M059J (cell line): Measurements from ENCODE around the gene CLTB. TPM values are rescaled to one million over a fixed set of nuclear protein-coding genes. Genes with fewer than 3 reads are reported as not detected.
"Not testable (repeated sequence)": the region's sequence is repeated elsewhere in the genome, so short reads cannot be mapped to it uniquely, and the experiment has no call there.

Experiments used
- DNase-seq: peaks from one replicate; pipeline ENCODE4 v3.0.0-alpha.2; 2012; ENCODE audit warnings: low read depth
- total RNA-seq: library from RNA; depleted of rRNA; stranded (reverse); fragments of >200 nt; shearing (Covaris generic); gene quantifications from 2 replicates; pipeline ENCODE4 v1.2.3, GENCODE V29; 2014; rRNA removed

Gene CLTB, protein sequence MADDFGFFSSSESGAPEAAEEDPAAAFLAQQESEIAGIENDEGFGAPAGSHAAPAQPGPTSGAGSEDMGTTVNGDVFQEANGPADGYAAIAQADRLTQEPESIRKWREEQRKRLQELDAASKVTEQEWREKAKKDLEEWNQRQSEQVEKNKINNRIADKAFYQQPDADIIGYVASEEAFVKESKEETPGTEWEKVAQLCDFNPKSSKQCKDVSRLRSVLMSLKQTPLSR
- total RNA-seq: 76.4 and 97.8 TPM in 2 replicates

DNA sequence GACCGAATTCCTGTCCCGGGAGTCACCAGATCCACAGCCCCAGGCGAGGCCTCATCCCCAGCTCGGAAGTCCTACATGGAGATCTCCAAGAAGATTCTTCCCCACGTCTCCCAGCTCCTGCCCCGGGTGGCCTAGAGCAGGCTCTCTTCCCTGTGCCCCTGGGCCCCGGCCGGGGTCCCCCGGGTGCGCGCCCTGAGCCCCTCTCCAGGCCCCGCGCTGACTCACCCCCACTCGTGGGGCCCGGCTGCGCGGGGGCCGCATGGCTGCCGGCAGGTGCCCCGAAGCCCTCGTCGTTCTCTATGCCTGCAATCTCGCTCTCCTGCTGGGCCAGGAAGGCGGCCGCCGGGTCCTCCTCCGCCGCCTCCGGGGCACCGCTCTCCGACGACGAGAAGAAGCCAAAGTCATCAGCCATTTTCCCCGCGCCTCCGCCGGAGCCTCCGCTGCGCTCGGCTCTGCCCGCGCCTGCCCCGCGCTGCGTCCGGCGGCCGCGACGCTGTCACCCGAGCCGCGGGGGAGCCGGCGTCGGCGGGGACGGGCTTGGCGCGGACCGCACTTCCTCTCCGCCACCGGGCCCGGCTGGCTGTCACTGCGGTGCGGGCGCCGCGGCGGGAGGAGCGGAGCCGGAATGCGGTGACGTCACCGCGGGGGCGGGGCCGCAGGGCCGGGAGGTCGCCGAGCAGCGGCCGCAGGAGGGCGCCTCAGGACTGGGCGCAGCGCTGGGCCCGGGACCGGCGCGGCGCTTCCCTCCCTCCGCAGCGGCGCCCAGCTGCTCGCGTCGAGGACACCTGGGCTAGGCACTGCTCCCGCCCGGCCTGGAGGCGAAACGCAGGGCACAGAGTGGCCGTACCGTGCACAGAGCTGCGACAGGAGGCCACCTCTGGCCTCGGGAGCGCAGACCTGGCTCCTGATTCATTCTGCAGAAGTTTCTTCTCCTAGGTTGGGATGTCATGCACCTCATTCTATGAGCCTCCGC lies at the start of gene CLTB:
Gene CLTB, minus strand, starts transcription at position 588 of the 973 bp plus-strand sequence. Its CDS starts 176 bp downstream, at position 412.
- DNase-seq: peak; percentile 85

DNA sequence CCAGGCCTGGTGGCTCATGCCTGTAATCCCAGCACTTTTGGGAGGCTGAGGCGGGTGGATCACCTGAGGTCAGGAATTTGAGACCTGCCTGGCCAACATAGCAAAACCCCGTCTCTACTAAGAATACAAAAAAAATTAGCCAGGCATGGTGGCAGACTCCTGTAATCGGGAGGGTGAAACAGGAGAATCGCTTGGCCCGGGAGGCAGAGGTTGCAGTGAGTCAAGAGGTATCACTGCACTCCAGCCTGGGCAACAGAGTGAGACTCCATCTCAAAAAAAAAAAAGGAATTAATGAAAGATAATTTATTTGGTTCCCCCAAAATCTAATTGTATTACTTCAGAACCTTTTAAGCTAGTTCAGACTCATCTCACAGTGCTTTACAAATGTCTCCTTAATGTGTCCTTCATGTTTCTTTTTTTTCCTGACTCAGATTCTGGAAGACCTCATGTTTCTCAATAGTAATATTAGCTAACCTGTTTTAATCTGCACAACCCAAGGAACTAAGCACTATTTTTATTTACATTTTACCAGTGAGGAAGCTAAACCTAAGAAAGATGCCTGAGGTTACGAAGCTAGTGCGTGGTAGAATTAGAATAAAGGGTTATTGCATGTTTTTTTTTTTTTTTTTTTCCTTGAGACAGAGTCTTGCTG lies 46.9 kb upstream of the CLTB start:
- DNase-seq: no peak

DNA sequence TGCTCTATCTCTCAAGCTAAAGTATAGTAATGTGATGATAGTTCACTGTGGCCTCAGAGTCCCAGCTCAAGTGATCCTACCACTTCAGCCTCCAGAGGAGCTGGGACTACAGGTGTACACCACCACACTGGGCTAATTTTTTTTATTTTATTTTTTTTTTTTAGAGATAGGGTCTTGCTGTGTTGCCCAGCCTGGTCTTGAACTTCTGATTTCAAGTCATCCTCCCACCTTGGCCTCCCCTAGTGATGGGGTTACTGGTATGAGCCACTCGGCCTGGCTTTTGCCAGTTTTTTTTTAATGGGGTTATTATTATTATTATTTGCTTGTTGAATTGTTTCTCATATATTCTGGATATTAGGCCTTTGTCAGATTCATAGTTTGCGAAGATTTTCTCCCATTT lies 45.0 kb upstream of the CLTB start:
- no peak for DNase-seq

DNA sequence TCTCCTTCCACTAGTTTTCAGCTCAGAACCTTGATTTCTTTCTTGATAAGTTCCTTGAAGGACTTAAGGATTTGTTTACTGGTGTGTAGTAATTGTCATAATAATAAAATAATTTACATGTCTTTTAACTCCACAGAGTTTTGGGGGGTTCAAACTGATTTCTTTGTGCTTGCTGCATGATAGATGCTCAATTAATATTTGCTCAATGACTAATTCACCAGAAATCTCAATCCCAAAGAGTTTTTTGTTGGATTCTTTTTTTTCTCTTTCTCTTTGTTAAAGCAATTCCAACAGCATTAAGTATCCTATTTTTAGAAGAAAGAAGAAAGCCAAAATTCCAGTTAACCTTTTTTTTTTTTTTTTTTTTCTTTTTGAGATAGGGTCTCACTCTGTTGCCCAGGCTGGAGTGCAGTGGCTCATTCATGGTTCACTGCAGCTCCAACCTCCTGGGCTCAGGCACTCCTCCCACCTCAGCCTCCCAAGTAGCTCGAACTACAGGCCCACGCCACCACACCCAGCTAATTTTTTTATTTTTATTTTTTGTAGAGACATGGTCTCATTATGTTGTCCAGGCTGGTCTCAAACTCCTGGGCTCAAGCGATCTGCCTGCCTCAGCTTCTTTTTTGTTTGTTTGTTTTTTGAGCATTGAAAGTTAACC lies 42.7 kb upstream of the CLTB start:
- DNase-seq: no peak

DNA sequence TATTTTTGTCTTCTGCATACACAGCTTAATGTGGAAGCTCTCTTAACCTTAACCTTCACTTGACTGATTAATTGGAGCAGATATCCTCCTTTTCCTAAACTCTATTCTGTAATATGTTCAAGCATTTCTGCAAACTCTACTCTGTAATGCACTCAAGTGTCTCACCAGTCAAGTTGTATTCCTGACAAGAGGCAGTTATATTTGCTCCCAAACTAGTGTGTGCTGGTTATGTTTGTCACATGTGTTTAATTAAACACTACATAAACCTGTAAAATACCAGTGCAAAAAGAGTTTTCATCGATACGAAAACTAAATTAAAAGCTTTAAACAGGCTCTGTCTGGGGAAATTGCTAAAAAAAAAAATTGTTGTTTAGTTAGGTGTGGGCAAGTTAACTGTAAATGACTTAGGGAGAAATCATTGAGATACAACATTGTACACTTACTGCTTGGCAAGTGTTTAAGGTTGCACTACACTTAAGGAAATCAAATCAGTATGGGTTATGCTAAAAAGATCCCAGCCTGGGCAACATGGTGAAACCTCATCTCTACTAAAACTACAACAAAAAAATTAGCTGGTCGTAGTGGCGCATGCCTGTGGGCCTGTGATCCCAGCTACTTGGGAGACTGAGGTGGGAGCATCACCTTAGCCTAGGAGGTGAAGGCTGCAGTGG lies 38.5 kb upstream of the CLTB start:
- DNase-seq: no peak

DNA sequence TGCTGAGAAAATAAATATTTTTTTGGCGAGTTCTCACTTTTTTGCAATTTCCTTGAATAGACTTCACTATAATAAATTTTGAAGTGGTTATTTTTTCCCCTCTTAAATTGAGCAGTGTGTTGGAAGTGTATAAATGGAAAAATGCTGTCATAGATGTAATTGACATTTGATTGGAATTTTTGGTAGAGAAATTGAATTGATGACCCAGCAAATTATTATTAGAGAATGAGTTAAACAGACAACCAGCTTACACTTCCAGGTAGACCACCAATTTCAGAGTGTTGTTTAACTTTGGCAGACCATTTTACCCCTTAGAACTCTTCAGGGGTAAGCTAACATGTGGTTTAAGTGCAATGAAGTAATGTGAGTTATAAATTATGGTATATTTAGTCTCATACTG lies 33.7 kb upstream of the CLTB start:
- no peak for DNase-seq

DNA sequence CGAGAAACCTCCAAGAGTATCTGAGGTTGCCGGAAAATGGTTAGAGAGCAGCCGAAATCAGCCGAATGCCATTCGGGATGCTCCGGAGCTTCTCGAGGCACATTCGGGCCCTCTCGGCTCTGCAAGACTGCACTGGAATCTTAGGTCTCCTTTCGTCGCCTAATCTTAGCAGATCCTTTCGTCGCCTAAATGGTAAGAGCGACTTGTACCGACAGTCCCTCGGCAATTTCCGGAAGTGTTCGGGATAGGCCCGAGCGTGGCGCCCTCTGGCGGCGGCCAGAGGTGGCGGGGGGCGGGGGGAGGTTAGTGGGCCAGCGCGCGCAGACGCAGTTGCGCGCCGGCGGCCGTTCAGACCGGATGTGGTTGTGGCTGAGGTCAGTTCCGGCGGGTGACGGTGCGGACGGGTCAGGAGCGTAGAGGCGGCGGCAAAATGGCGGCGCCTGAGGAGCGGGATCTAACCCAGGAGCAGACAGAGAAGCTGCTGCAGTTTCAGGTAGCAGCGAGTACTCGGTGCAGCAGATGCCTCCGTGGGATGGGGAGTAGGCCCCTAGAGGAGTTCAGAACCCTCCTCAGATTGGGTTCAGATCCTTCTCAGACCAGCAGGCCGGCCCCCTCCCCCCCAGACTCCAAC lies 31.8 kb upstream of the CLTB start, which contains the start of gene FAF2:
Gene FAF2, plus strand, starts transcription at position 408 of the 631 bp plus-strand sequence. Its CDS starts 23 bp downstream, at position 431.
- peak; percentile 99 for DNase-seq

DNA sequence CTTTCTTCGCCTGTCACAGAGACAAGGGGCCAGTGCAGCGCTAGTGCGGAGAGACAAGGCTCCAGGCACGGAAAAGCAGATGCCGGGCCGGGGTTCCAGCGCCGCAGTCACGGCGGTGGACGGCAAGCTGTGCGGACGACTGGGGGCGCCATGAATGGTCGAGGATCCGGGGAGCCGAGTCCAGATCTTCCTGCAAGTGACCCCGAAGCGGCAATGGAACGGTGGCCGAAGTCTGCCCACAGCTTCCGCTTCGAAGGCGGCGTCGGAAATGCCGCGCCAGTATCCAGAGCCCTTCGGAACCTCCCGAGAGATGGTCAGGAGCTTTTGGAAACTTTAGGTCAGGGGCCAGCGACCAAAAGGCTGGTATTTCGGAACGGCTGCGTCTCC lies 31.2 kb upstream of the CLTB start:
- no peak for DNase-seq

DNA sequence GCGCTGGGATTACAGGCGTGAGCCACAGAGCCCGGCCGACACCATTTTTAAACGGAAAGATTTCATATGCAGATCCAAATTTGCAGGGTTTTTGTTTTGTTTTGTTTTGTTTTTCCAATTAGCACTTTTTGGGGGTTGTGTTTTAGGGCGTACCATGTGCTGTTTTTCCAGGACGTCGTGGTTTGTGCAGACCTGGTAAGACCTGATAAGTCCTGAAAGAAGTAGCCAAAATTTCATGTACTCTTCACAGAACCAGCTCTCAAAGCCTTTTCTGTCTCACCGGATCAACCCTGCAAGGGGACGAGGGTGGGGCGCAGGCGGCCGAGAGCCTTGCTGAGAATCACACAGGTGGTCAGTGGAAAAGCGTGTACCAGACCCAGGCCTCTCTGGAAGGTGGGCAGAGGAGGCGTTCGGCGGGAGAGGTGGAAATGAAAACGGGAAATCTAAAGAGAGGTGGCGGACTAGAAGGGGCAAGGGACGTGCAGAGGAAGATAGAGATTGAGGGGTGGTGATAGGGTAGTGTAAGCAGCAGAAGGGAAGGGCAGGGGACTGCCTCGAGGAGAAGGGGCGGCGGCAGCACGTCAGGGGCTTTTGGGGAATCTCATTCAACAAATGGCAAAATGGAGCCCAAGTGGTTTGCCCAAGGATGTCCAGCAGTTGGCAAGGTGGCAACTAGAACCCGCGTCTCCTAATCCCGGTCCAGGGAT lies 30.7 kb upstream of the CLTB start:
- peak; percentile 3 for DNase-seq

DNA sequence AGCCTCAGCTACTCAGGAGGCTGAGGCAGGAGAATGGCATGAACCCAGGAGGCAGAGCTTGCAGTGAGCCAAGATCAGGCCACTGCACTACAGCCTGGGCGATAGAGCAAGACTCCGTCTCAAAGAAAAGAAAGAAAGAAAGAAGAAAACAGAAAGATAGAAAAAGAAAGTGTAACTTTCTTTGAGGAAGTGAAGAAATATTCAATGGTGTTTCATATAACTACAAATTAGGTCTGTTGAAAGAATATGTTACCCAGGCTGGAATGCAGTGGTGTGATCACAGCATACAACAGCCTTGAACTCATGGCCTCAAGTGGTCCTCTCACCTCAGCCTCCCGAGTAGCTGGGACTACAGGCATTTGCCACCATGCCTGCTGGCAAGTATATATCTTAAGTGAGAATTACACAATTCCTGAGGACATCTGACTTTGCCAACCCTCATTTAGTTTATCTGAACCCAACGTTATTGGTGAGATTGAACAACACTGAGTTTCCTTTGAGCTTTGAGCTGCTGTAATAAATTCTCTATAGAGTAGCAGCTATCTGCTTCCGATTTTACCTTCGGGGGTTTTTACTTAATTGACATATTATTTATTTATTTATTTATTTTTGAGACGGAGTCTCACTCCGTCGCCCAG lies 29.8 kb upstream of the CLTB start:
- DNase-seq: no peak

DNA sequence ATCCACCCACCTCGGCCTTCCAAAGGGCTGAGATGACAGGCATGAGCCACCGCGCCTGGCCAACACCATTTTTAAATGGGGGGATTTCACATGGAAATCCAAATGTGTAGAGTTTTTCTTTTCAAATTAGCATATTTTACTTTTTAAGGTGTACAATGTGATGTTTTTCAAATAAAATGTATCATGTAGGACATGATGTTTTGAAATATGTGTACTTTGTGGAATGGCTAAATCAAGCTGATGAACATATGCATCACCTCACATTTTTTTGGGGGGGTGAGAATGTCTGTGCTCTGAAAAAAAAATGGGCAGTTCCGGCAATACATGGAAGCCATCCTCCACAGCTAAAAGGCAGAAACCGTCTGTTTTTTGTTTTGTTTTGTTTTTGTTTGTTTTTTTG lies 28.4 kb upstream of the CLTB start:
- no peak for DNase-seq

DNA sequence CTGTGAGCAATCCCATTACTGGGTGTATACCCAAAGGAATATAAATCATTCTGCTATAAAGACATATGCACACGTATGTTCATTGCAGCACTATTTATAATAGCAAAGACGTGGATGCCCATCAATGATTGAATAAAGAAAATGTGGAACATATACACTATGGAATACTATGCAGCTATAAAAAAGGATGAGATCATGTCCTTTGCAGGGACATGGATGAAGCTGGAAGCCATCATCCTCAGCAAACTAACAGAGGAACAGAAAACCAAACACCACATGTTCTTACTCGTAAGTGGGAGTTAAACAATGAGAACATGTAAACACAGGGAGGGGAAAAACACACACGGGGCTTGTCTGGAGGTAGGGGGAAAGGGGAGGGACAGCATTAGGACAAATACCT lies 26.6 kb upstream of the CLTB start:
- not testable (repeated sequence) for DNase-seq

DNA sequence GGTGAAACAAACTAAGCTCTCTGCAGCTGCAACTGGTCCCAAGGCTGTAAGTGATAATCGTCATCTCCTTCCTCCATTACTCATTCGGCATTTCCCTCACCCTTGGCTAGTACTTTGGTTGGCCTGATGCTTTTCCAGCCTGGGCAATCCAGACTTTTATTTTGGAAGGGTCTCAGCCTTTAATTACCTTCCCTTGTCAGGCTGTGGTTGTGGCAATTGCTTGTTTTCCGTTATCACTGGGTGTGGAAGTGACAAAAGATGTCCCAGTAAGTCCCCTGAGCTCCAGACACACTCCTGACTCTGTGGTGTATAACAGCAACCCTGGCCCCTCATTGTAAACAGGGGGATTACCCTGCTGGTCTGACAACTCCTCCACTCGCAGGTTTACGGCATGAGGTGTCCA lies 25.6 kb upstream of the CLTB start:
- DNase-seq: peak; percentile 70

DNA sequence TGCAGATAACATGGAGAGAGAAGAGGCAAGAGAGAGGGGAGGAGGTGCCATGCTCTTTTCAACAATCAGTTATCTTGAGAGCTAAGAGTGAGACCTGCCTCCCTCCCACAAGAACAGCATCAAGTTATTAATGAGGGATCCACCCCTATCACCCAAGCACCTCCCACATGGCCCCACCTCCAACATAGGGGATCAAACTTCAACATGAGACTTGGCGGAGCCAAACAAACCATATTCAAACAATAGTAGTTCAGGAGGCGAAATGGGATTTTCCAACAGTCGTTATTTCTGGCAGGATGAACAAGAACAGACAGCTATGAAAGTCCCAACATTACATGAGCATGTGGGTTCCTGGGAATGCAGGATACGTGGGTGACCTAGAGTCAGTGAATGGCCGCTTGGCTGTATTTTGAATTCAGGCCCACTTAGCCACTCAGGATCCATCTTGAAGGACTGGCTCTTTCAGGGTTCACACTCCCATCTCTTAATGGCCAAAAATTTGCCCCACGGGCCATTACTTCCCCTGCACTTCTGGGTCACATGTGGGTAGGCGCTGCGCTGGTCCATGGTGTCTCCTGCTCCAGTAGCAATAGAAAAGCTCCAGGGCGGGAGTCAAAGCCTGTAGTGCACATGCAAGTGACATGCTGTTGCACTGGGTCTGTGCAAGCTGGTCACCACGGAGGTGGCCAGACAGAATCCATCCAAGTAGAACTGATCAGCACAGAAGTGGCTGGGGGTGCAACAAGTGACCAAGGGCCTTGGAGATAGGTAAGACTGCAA lies 24.8 kb upstream of the CLTB start:
- DNase-seq: no peak

DNA sequence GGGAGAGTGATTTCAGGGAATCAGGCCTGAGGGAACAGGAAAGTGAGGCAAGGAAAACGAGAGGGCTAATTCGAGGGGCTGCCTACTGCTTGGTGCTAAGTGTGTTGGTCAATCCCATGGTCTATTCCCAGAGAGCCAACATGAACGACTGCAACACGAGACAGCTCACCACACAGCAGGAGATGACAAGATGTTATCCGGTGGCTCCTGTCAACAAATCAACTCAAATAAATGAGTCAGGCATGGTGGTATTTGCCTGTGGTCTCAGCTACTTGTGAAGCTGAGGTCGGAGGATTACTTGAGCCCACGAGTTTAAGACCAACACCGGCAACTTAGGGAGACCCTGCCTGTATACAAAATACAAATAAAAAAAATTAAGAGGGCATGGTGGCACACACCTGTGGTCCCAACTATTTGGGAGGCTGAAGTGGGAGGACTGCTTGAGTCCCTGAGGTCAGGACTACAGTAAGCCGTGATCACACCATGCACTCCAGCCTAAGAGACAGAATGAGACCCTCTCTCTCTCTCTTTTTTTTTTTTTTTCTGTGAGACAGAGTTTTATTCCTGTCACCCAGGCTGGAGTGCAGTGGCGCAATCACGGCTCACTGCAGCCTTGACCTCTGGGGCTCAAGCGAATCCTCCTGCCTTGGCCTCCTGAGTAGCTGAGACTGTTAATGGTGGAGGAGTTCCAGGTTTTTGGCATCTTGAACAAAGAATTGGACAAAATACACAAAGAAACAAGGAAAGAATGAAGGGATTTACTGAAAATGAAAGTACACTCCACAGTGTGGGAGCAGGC lies 22.8 kb upstream of the CLTB start:
- DNase-seq: peak; percentile 95

DNA sequence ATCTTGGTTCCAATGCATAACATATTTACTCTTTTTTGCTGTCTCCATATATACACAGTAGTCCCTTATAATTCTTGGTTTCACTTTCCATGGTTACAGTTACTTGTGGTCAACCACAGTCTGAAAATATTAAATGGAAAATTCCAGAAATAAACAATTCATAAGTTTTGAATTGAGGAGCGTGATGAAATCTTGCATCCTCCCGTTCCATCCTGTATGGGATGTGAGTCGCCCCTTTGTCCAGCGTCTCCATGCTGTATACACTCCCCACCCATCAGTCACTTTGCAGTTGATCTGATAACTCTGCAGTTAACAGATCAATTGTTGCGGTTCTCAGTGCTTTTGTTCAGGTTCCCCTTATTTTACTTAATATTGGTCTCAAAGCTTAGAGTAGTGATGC lies 20.3 kb upstream of the CLTB start:
- DNase-seq: peak; percentile 39

DNA sequence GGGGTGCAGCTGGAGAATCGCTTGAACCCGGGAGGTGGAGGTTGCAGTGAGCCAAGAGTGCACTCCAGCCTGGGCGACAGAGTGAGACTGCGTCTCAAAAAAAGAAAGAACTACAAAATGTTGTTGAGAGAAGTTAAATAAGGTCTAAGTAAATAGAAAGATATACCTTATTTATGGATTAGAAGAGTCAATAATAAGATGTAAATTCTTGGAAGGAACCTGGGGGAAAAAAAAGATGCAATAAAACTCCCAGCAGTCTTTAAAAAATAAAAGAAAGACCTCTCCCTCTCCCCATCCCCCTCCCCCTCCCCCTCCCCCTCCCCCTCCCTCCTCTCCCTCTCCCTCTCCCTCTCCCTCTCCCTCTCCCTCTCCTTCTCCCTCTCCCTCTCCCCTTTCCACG lies 16.4 kb upstream of the CLTB start:
- no peak for DNase-seq

DNA sequence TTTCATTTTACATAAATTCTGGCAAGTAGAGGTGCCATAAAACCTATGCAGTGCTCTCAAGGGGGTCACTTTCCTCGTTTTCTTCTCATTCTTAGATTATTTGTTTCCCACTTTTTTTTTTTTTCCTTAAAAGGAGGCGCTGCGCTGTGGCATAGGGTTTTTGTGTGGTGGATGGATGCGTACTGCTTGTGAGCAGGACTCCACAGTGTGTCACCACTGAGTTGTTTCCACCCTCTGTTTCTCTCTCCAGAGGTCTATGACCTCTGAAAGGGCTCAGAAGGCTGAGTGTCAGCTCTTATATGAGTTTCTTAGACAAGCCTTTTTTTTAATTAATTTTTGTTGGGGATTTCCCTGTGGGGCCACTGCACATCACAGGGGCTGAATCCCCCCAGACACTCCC lies 13.6 kb upstream of the CLTB start:
- DNase-seq: no peak
